Activated CD4-positive, alpha-beta memory T cell treated with anti-CD3 and anti-CD28 coated beads for 36 hours (primary cell): ENCODE results near the gene MOK. TPM values are rescaled to one million over a fixed set of nuclear protein-coding genes. Genes with fewer than 3 reads are reported as not detected.

ENCODE experiments used
- CTCF ChIA-PET: fragments of 350-600 bp; sonication (Branson Sonifier 250); formaldehyde crosslinking; loops from one replicate; lab custom pipeline; 2021; ENCODE audit warnings: antibody characterized with exemption, inconsistent platforms; lab: Charles Lee
- POLR2A ChIA-PET: fragments of 350-600 bp; sonication (Branson Sonifier 250); formaldehyde crosslinking; loops from one replicate; lab custom pipeline; 2021; ENCODE audit warnings: antibody characterized with exemption; lab: Charles Lee
- DNase-seq: peaks from one replicate; pipeline ENCODE4 v3.0.0-alpha.2; 2020
- H3K27ac Mint-ChIP-seq: one replicate; pipeline ENCODE4 v1.8.0; 2021; ENCODE audit warnings: mixed read lengths
- H3K27me3 Mint-ChIP-seq: one replicate; pipeline ENCODE4 v1.8.0; 2021; ENCODE audit warnings: mixed read lengths
- H3K36me3 Mint-ChIP-seq: one replicate; pipeline ENCODE4 v1.8.0; 2021; ENCODE audit warnings: mixed read lengths
- H3K4me1 Mint-ChIP-seq: one replicate; pipeline ENCODE4 v1.8.0; 2021; ENCODE audit warnings: low read depth, mixed read lengths
- H3K4me3 Mint-ChIP-seq: one replicate; pipeline ENCODE4 v1.8.0; 2021; ENCODE audit warnings: mild to moderate bottlenecking, mixed read lengths
- H3K9me3 Mint-ChIP-seq: one replicate; pipeline ENCODE4 v1.8.0; 2021; ENCODE audit warnings: mixed read lengths
- intact Hi-C: fragments of 100-400 bp; cut with micrococcal nuclease; formaldehyde crosslinking; loops from one replicate; pipeline ENCODE4 v1.15.1; 2023
- total RNA-seq, 2 experiments: library from RNA; stranded (reverse); gene quantifications; one replicate each; pipeline ENCODE4 v1.2.3, GENCODE V29; 2021

The MOK gene
- total RNA-seq, 2 experiments from 2014 or later = 2.7 TPM

GRCh38 chr14:102227184-102227964, 77.6 kb downstream of the MOK start:
- CTCF ChIA-PET = interaction anchor here (1.1 kb wide), 1 partner anchor 8 kb away, joined by 3 read pairs; no protein-coding TSS in a partner anchor
- Mint-ChIP-seq H3K9me3 (no peaks in the 10 kb centered on the region), H3K4me1 (no peaks in the 10 kb centered on the region), H3K27me3 (no peaks in the 10 kb centered on the region), H3K27ac (no peak overlapping the region), H3K36me3 (peaks cover 3% of the 10 kb centered on the region), H3K4me3 (no peak overlapping the region)
- POLR2A ChIA-PET = no interaction called here
- DNase-seq = no peak
- intact Hi-C loops = no loop called here

GRCh38 chr14:102226356-102227125, 78.4 kb downstream of the MOK start:
- ChIA-PET CTCF (interaction anchor here (1.1 kb wide), 1 partner anchor 9 kb away, joined by 3 read pairs; no protein-coding TSS in a partner anchor), POLR2A (no interaction called here)
- intact Hi-C loops = no loop called here
- Mint-ChIP-seq H3K27ac (no peak overlapping the region), H3K27me3 (no peaks in the 10 kb centered on the region), H3K9me3 (no peaks in the 10 kb centered on the region), H3K36me3 (peaks cover 3% of the 10 kb centered on the region), H3K4me3 (no peak overlapping the region), H3K4me1 (peaks cover under 1% of the 10 kb centered on the region)
- no peak for DNase-seq

DNA sequence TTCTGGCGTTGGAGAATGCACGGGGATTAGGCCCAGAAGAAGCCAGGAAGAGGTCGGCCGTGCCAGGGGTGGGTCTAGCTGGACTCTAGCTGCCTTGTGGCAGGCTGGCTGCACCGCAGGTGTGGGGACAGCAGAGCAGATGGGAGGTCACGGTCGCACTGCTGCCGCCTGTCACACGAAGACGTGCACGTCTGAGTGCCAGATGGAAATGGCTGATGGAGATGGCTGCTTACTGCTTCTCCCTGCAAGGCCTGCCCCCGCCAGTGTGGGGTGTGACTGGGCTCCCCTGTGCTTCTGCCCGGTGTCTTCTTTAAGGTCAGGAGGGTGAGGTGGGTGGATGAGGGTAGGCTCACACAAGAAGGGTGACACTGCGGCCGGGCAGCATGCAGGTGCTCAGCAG, 79.0 kb downstream of the MOK start:
- peaks cover 3% of the 10 kb centered on the region for H3K36me3 Mint-ChIP-seq
- ChIA-PET CTCF (interaction anchor here (1.1 to 1.8 kb wide), 2 partner anchors 10 to 88 kb away, joined by 3 to 7 read pairs; no protein-coding TSS in a partner anchor), POLR2A (no interaction called here)
- no peaks in the 10 kb centered on the region for H3K9me3 Mint-ChIP-seq
- H3K4me3 Mint-ChIP-seq = no peak overlapping the region
- H3K27me3 Mint-ChIP-seq = no peaks in the 10 kb centered on the region
- no peak overlapping the region for H3K27ac Mint-ChIP-seq
- intact Hi-C loops = no loop called here
- H3K4me1 Mint-ChIP-seq = peaks cover 6% of the 10 kb centered on the region
- no peak for DNase-seq

- H3K36me3 Mint-ChIP-seq = peaks cover 3% of the 10 kb centered on the region
Observed at GRCh38 chr14:102225386-102225785, 79.6 kb downstream of the MOK start.

DNA sequence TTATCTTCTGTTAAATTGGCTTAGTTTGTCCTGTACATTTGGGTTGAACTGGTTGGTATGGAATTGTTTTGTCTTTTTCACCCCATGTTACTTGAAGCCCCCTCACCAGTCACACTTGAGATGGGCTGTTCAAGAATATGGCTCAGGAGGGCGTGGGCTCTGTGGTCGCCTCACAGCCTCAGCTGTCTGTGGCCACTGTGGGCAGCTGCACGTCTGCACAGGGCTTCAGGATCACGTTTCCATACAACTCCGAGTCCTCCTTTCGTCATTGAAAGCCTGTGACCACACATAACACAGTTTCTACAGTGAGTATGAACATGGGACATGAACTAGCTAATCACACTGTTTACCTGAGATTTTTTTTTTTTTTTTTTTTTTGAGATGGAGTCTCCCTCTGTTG, 81.3 kb downstream of the MOK start:
- H3K36me3 Mint-ChIP-seq = peaks cover 3% of the 10 kb centered on the region
- ChIA-PET POLR2A (no interaction called here), CTCF (interaction anchor here (0.6 kb wide), 1 partner anchor 71 kb away, joined by 3 read pairs; no protein-coding TSS in a partner anchor)

More at GRCh38 chr14:102225386-102225785, 79.6 kb downstream of the MOK start:
- Mint-ChIP-seq H3K4me1 (peaks cover 10% of the 10 kb centered on the region), H3K27me3 (no peaks in the 10 kb centered on the region), H3K9me3 (no peaks in the 10 kb centered on the region), H3K4me3 (no peak overlapping the region), H3K27ac (no peak overlapping the region)
- ChIA-PET POLR2A (no interaction called here), CTCF (interaction anchor here (1.8 kb wide), 1 partner anchor 89 kb away, joined by 7 read pairs; no protein-coding TSS in a partner anchor)
- DNase-seq = no peak
- intact Hi-C loops = no loop called here

DNA sequence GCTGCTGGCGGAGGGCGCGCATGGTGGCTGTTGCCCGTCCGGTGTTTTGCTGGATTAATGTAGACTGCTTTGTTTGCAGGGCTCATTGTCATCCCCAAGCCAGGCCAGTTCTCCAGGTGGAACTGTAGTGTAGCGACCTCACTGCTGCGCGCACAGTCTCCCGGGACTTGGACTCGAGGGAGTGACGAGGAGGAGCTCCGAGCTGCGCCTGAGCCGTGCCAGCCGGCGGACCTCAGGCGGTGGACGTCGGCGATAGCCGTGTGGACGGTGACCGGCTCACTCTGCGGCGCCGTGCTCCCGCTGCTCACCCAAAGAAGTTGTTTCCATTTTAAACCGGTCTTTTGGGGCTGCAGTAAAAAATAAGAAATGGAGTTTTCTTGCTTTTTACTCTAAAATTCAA, 82.2 kb downstream of the MOK start:
- Mint-ChIP-seq H3K4me1 (peaks cover 22% of the 10 kb centered on the region), H3K9me3 (no peaks in the 10 kb centered on the region), H3K27me3 (no peaks in the 10 kb centered on the region), H3K4me3 (no peak overlapping the region), H3K27ac (no peak overlapping the region), H3K36me3 (peaks cover 3% of the 10 kb centered on the region)
- no peak for DNase-seq
- POLR2A ChIA-PET = no interaction called here
- intact Hi-C loops = no loop called here
- CTCF ChIA-PET = no interaction called here

More for the DNA sequence above, 81.3 kb downstream of the MOK start:
- H3K4me3 Mint-ChIP-seq = no peak overlapping the region
- no peaks in the 10 kb centered on the region for H3K27me3 Mint-ChIP-seq
- H3K4me1 Mint-ChIP-seq = peaks cover 22% of the 10 kb centered on the region
- H3K27ac Mint-ChIP-seq = no peak overlapping the region
- DNase-seq = no peak
- H3K9me3 Mint-ChIP-seq = no peaks in the 10 kb centered on the region
- intact Hi-C loops = no loop called here

GRCh38 chr14:102222009-102222575, 82.9 kb downstream of the MOK start:
- no peak overlapping the region for H3K27ac Mint-ChIP-seq
- H3K36me3 Mint-ChIP-seq = peaks cover 3% of the 10 kb centered on the region
- no peaks in the 10 kb centered on the region for H3K9me3 Mint-ChIP-seq
- no peak overlapping the region for H3K4me3 Mint-ChIP-seq
- H3K27me3 Mint-ChIP-seq = no peaks in the 10 kb centered on the region
- intact Hi-C loops = no loop called here
- peaks cover 22% of the 10 kb centered on the region for H3K4me1 Mint-ChIP-seq
- POLR2A ChIA-PET = no interaction called here
- CTCF ChIA-PET = interaction anchor here (1.0 kb wide), 1 partner anchor 92 kb away, joined by 3 read pairs; no protein-coding TSS in a partner anchor
- no peak for DNase-seq

DNA sequence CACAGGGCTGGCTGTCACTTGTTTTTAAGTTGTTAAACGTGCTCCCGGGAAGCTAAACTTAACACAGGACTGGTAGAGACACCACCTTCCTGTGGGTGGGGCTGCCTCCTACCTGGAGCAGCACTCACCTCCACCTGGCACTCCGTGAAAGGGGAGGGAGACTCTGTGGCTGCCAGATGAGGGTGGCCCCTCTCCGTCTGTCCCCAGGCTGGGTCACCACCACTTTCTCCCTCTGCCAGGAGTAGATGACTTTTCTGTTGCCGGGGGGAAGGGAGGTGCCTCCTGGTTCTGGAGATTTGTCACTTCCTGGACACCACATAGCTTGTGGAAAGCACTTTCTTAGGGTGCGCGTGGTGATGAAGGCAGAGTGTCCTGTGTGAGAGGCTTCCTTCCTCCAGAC, 83.9 kb downstream of the MOK start:
- Mint-ChIP-seq H3K36me3 (peaks cover 3% of the 10 kb centered on the region), H3K27ac (peak overlapping the region; percentile 45), H3K4me3 (no peak overlapping the region), H3K27me3 (no peaks in the 10 kb centered on the region), H3K4me1 (peaks cover 22% of the 10 kb centered on the region), H3K9me3 (no peaks in the 10 kb centered on the region)
- ChIA-PET POLR2A (no interaction called here), CTCF (interaction anchor here (1.0 kb wide), 1 partner anchor 93 kb away, joined by 3 read pairs; no protein-coding TSS in a partner anchor)
- intact Hi-C loops = no loop called here
- peak; percentile 51 for DNase-seq

- ChIA-PET POLR2A (no interaction called here), CTCF (no interaction called here)
- Mint-ChIP-seq H3K27me3 (no peaks in the 10 kb centered on the region), H3K4me1 (peaks cover 22% of the 10 kb centered on the region), H3K27ac (no peak overlapping the region), H3K9me3 (no peaks in the 10 kb centered on the region), H3K36me3 (peaks cover 3% of the 10 kb centered on the region), H3K4me3 (no peak overlapping the region)
- intact Hi-C loops = no loop called here
- peak; percentile 59 for DNase-seq
Observed at GRCh38 chr14:102220031-102220430, 84.9 kb downstream of the MOK start.

DNA sequence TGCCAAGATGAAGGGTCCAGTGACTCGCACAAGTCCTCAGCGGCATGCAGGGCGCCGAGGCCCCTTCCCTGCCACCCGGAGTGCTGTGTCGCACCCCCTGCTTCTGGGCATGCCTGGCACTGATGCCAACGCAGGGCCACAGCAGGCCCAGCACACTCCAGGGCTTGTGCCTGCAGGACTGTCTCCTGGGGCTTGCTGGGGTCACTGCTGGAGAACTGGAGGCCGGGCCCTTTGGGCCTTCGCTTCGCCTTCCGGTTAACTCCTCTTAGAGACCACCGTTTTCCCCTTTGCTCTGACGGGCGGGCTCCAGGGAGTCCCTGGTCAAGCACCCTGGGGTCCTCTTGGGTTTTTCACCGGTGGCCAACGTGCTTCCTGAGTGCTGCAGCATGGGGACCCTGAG, 85.6 kb downstream of the MOK start:
- H3K36me3 Mint-ChIP-seq = peaks cover 3% of the 10 kb centered on the region
- H3K9me3 Mint-ChIP-seq = no peaks in the 10 kb centered on the region
- peaks cover 22% of the 10 kb centered on the region for H3K4me1 Mint-ChIP-seq
- CTCF ChIA-PET = no interaction called here
- no peaks in the 10 kb centered on the region for H3K27me3 Mint-ChIP-seq
- H3K4me3 Mint-ChIP-seq = no peak overlapping the region
- POLR2A ChIA-PET = no interaction called here
- H3K27ac Mint-ChIP-seq = no peak overlapping the region
- intact Hi-C loops = no loop called here
- no peak for DNase-seq

- DNase-seq = no peak
- Mint-ChIP-seq H3K9me3 (no peaks in the 10 kb centered on the region), H3K4me3 (no peak overlapping the region), H3K27me3 (no peaks in the 10 kb centered on the region), H3K4me1 (peaks cover 22% of the 10 kb centered on the region), H3K27ac (no peak overlapping the region), H3K36me3 (peaks cover 2% of the 10 kb centered on the region)
- POLR2A ChIA-PET = no interaction called here
- intact Hi-C loops = no loop called here
- CTCF ChIA-PET = no interaction called here
Observed at GRCh38 chr14:102218688-102219087, 86.3 kb downstream of the MOK start.

GRCh38 chr14:102217987-102218421, 87.0 kb downstream of the MOK start:
- CTCF ChIA-PET = no interaction called here
- H3K4me1 Mint-ChIP-seq = peaks cover 22% of the 10 kb centered on the region
- intact Hi-C loops = no loop called here
- DNase-seq = no peak
- no peaks in the 10 kb centered on the region for H3K36me3 Mint-ChIP-seq
- no peak overlapping the region for H3K4me3 Mint-ChIP-seq
- H3K27me3 Mint-ChIP-seq = no peaks in the 10 kb centered on the region
- no peak overlapping the region for H3K27ac Mint-ChIP-seq
- POLR2A ChIA-PET = no interaction called here
- H3K9me3 Mint-ChIP-seq = no peaks in the 10 kb centered on the region
